ENCODE measurements around the gene LMO7.

LMO7 gene

GRCh38 chr13:75794663-75795062, 158.5 kb downstream of the LMO7 start:
- TF ChIP-seq CTCF (IDR thresholded peaks at IDR 0.05), result no peak

DNA sequence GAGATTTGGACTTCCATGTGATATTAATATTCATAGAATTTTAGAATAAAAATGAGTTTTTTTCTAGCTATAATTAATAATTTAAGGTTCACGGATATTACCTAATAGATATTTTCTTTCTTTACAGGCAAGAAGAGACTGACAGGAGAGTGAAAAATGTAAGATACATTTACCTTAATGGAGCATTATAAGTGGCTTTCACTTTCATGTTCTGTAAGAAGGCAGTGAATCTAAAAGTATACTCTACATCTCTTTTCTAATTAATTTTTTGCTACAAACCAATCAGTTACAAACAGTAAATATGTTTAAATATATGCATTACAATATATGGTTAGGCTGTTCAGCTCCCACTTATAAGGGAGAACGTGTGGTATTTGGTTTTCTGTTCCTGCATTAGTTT, 159.1 kb downstream of the LMO7 start:
- no peak for TF ChIP-seq CTCF (IDR thresholded peaks at IDR 0.05)

- TF ChIP-seq CTCF (IDR thresholded peaks at IDR 0.05), result no peak
Observed at GRCh38 chr13:75796825-75797224, 160.7 kb downstream of the LMO7 start.

GRCh38 chr13:75797239-75797638, 161.1 kb downstream of the LMO7 start:
- no peak for TF ChIP-seq CTCF (IDR thresholded peaks at IDR 0.05)

DNA sequence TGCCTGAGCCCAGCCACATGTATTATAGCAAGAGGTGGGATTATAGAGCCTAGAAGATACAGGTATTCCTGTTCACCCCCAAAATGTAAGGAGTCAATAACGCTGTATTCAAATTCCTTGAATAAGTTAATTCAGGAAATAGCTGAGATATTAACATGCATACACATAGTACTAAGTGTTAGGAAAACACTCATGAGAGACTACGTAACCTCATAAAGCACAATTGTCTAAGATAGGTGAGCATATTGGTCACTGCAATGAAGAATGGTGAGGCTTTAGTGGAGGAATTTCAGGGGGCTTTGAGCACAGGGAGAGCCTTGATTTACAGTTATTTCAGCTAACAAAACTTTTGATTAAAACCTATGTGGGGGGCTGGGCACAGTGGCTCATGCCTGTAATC, 161.6 kb downstream of the LMO7 start:
- no peak for TF ChIP-seq CTCF (IDR thresholded peaks at IDR 0.05)

- no peak for TF ChIP-seq CTCF (IDR thresholded peaks at IDR 0.05)
Observed at GRCh38 chr13:75798353-75799255, 162.5 kb downstream of the LMO7 start.

- TF ChIP-seq CTCF (IDR thresholded peaks at IDR 0.05), result no peak; the same call in 1 of the 2 replicates
Observed at GRCh38 chr13:75800545-75800944, 164.4 kb downstream of the LMO7 start.
